ENCODE data around the gene PTPMT1.

Gene PTPMT1

DNA sequence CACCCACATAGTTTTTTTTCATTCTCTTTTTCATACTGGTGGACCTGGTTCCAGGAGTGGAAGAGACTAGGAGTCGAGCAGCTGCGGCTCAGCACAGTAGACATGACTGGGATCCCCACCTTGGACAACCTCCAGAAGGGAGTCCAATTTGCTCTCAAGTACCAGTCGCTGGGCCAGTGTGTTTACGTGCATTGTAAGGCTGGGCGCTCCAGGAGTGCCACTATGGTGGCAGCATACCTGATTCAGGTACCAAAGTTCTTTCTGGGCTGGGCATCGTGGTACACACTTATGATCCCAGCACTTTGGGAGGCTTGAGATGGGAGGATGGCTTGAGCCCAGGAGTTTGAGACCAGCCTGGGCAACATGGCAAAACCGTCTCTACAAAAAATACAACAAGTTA lies 4.2 kb downstream of the PTPMT1 start:
- Histone ChIP-seq H3K4me2 (no peak overlapping the region), H3K9me3 (replicated peaks in 1 of 11) (no peaks in the 10 kb centered on the region), H4K20me1 (peaks cover 21 to 53% (median 44%) of the 10 kb centered on the region in 11 experiments; a peak in 19 of 22 replicates), H3K27me3 (no peaks in the 10 kb centered on the region), H3K27ac (no peak overlapping the region), H3K4me3 (no peak overlapping the region), H3K4me1 (peaks cover 17 to 31% (median 20%) of the 10 kb centered on the region in 10 experiments), H3K9ac (no peak overlapping the region), H3K36me3 (peaks cover 59 to 74% (median 67%) of the 10 kb centered on the region in 11 experiments)
- TF ChIP-seq Cebpa-rat (IDR thresholded peaks at IDR 0.05) = no peak

DNA sequence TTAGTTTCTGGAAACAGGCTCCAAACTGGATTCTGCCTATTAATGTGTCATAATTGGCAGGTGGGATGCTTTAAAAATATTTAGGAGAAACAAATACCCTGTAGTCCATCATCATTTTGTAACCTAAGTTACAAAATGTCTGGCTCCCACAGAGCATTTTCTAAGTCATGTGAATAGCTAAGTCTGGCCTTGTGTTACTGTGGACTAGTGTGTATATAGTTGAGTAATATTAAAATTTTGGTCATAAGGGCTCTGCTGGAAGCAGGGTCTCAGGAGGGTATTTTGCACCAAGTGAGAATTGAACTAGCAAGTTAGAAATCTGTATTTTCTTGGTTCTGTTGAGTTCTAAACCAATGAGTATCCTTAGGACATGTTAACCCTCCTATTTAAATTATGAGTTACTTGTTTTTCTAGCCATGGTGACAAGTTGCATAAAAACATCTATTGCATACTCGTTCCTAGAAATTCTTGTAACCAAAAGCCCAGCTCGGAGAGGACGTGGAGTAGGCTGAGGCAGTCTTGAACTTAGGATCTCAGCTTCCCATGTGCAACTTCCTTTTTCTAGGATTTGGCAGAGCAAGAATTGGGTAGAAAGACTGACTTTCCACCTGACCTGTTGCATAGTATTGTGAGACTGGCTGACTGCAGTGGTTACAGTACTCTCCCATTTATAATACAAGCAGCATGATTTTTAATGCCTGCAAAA lies 5.4 kb downstream of the PTPMT1 start:
- Histone ChIP-seq H3K9ac (no peak overlapping the region), H3K4me1 (peaks cover 10 to 27% (median 14%) of the 10 kb centered on the region in 10 experiments; a peak in 19 of 20 replicates), H3K4me2 (0 out of 22 replicates have a peak overlapping the region, but pooled peaks of 1 of the 11 experiments have one; percentile 12), H3K36me3 (peaks cover 70 to 85% (median 77%) of the 10 kb centered on the region in 11 experiments), H3K4me3 (no peak overlapping the region), H3K9me3 (replicated peaks in 1 of 11) (no peaks in the 10 kb centered on the region), H4K20me1 (peaks cover 21 to 56% (median 44%) of the 10 kb centered on the region in 11 experiments; a peak in 19 of 22 replicates), H3K27me3 (no peaks in the 10 kb centered on the region), H3K27ac (no peak overlapping the region)
- TF ChIP-seq Cebpa-rat (IDR thresholded peaks at IDR 0.05) = no peak

DNA sequence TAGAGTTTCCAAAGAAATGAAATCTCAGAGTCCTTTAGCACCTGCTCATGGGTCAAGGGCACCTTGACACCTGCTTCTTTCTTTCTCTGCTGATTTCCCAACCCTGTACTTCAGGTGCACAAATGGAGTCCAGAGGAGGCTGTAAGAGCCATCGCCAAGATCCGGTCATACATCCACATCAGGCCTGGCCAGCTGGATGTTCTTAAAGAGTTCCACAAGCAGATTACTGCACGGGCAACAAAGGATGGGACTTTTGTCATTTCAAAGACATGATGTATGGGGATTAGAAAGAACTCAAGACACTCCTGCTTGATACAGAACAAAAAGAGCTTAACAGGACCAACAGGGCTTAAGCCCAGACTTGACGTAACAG lies 5.9 kb downstream of the PTPMT1 start:
- Histone ChIP-seq H3K9ac (no peak overlapping the region), H3K9me3 (replicated peaks in 1 of 11) (no peaks in the 10 kb centered on the region), H3K4me3 (no peak overlapping the region), H4K20me1 (peaks cover 21 to 56% (median 44%) of the 10 kb centered on the region in 11 experiments; a peak in 19 of 22 replicates), H3K36me3 (peaks cover 74 to 91% (median 83%) of the 10 kb centered on the region in 11 experiments), H3K4me2 (no peak overlapping the region), H3K4me1 (peaks cover 8 to 26% (median 11%) of the 10 kb centered on the region in 10 experiments; a peak in 19 of 20 replicates), H3K27ac (no peak overlapping the region), H3K27me3 (no peaks in the 10 kb centered on the region)
- TF ChIP-seq Cebpa-rat (IDR thresholded peaks at IDR 0.05) = no peak

DNA sequence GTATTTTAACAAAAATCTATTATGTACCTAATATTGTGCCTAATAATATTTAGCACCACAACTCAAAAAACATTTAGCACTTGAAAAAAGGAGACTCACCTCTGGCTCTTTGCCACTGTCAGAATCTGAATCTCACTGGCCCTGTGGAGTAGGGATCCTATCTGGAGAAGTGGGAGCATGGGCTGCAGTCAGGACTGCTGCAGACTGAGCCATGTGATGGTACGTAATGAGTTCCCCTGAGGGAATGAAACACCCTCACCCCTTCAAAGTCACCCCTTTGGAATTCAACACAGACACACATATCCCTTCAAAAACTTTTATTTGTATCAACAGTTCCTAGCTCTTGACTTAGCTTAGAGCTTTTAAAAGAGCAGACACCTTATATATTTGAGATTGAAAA lies 6.5 kb downstream of the PTPMT1 start:
- H3K4me1 ChIP-seq = peaks cover 8 to 26% (median 12%) of the 10 kb centered on the region in 10 experiments
- H4K20me1 ChIP-seq = peaks cover 21 to 56% (median 44%) of the 10 kb centered on the region in 11 experiments; a peak in 19 of 22 replicates

DNA sequence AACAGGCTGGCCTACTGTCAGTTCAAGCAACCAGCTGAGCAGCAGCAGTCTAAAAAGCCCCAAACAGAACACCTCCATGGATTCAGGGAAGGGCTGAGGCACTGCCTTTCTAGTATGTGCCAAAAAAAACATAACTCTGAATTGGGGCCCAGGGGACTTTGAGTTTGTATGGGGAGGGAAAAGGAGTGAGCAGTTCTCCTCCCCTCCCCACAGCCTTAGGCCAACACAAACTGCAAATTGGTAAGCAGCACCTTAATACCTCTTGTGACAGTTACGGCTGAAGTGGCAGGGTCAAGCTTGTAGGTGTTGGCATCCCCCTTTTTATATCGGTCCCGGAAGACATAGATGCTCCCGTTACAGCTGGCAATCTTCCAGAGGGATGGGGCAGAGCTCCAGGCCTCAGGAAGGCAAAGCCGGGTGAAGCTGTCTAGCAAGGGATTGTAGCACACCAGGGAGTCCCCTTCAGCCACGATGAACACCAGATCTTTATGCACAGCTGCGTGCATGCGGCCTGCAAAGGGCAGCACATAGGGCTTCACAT lies 7.4 kb downstream of the PTPMT1 start:
- H3K36me3 ChIP-seq = peaks cover 78 to 100% (median 96%) of the 10 kb centered on the region in 11 experiments
- peak overlapping the region in 4 of 11 experiments; percentile 21 to 33 (median 23); a peak in 4 of 22 replicates for H3K9ac ChIP-seq
- no peak overlapping the region for H3K4me3 ChIP-seq
- no peak for TF ChIP-seq Cebpa-rat (IDR thresholded peaks at IDR 0.05)
- no peaks in the 10 kb centered on the region for H3K27me3 ChIP-seq
- no peak overlapping the region for H3K4me2 ChIP-seq
- no peaks in the 10 kb centered on the region for H3K9me3 ChIP-seq (replicated peaks in 1 of 11)
- peaks cover 21 to 61% (median 45%) of the 10 kb centered on the region in 11 experiments; a peak in 19 of 22 replicates for H4K20me1 ChIP-seq
- no peak overlapping the region for H3K27ac ChIP-seq
- peaks cover 14 to 28% (median 16%) of the 10 kb centered on the region in 10 experiments for H3K4me1 ChIP-seq

More for the DNA sequence above, 6.5 kb downstream of the PTPMT1 start:
- Histone ChIP-seq H3K9me3 (replicated peaks in 1 of 11) (no peaks in the 10 kb centered on the region), H3K27me3 (no peaks in the 10 kb centered on the region), H3K36me3 (peaks cover 78 to 96% (median 88%) of the 10 kb centered on the region in 11 experiments), H3K27ac (no peak overlapping the region), H3K4me2 (no peak overlapping the region), H3K4me3 (no peak overlapping the region), H3K9ac (peak overlapping the region in 2 of 11 experiments; percentile 16 to 21; a peak in 2 of 22 replicates)
- TF ChIP-seq Cebpa-rat (IDR thresholded peaks at IDR 0.05) = no peak

DNA sequence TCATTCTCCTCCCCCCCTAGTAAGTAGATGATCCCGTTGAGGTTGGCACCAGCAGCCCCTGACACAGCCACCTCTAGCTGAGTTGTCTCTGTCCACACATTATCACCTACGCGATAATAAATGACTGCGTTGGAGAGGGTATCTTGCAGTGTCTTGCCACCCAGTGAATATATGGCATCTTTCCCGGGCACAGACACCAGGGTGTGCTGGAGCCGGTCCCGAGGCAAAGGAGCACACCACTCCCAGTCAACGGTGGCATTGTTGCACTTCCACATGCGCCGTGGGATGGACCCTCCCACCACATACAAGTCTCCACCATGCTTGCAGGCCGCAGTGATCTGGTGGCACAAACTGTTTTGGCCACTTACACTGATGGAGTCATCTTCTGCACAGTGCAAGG lies 7.9 kb downstream of the PTPMT1 start:
- Histone ChIP-seq H3K4me1 (peaks cover 19 to 33% (median 22%) of the 10 kb centered on the region in 10 experiments), H3K4me3 (no peak overlapping the region), H3K27me3 (no peaks in the 10 kb centered on the region), H3K27ac (no peak overlapping the region), H3K4me2 (no peak overlapping the region), H3K9me3 (replicated peaks in 1 of 11) (no peaks in the 10 kb centered on the region), H3K36me3 (peaks cover 75 to 97% (median 93%) of the 10 kb centered on the region in 11 experiments), H3K9ac (no peak overlapping the region), H4K20me1 (peaks cover 21 to 65% (median 46%) of the 10 kb centered on the region in 11 experiments; a peak in 19 of 22 replicates)
- TF ChIP-seq Cebpa-rat (IDR thresholded peaks at IDR 0.05) = no peak

DNA sequence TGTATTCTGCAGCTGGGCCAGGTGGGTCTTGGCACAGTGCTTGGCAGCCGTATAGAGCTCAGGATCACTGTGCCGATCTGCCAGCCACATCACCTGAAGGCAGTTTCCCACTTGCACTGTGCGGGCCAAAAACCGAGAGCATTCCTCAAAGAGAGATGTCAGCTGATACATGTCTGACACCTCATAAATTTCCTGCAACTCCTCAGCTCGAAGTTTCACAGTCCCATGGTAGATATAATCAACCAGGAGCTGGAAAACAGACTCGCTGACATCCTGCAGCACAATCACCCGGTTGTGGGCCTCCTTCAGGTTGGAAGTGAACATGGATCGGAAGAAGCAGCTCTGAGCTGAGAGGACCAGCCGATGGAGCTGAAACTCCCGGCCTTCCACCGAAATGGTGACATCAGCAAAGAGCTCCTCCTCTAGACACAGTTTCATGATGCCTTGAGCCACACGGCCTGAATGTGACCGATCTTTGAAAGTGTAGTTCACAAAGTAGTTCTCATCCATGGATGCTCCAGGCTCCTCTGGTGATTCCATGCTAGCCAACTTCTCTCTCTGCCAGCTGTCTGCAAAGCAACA lies 12.2 kb downstream of the PTPMT1 start:
- Histone ChIP-seq H3K4me2 (peak overlapping the region; percentile 75 to 99 (median 94)), H3K36me3 (peaks cover 64 to 79% (median 76%) of the 10 kb centered on the region in 11 experiments), H3K9ac (peak overlapping the region; percentile 91 to 98 (median 94); a peak in 20 of 22 replicates), H3K4me3 (peak overlapping the region; percentile 86 to 100 (median 95)), H3K27ac (peak overlapping the region in 2 of 11 experiments; percentile 88 to 94; a peak in 3 of 22 replicates), H3K27me3 (no peaks in the 10 kb centered on the region), H3K9me3 (replicated peaks in 1 of 11) (no peaks in the 10 kb centered on the region), H4K20me1 (peaks cover 11 to 57% (median 17%) of the 10 kb centered on the region in 11 experiments; a peak in 17 of 22 replicates), H3K4me1 (peaks cover 32 to 36% (median 34%) of the 10 kb centered on the region in 10 experiments)
- no peak for TF ChIP-seq Cebpa-rat (IDR thresholded peaks at IDR 0.05)

DNA sequence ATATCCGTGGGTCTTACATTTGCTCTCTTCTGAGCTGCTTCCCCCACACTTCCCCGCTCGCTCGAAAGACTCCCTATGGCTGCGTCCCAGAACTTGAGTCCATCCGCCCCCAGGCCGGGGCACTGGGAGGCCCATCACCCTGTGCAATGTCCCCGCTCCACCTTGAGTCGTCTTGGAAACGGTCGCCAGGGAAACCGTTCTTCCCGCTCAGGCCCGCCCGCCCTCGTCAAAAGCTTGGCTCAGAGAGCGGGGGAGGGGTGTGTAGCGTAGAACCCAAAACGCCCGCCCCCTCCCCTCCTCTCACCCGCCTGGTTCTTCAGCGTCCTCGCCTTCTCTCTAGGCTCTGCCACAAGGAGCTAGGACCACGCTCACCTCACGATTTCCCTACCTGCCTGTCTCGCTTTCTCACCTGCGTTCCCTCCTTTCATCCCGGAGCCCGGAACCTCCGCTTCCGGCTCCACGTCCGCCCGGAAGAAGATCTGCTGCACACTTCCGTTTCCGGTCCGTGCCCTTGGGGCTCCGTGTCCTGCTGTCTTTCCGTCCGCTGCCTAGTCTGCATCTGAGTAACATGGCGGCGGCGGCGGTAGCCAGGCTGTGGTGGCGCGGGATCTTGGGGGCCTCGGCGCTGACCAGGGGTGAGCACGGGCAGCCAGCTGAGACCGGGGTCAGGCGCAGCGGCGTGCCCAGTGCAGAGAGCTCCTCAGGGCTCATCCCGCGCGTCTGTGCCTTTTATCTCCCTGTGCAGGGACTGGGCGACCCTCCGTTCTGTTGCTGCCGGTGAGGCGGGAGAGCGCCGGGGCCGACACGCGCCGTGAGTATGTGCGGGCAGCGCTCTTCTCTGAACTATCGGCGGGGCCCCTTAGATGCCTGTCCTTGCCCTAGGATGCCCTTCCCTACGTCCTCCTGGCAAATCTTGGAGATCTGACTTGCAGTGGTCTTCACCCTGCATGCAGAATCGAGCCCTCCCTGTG lies 13.4 kb downstream of the PTPMT1 start, which contains the start of the genes KBTBD4 and NDUFS3:
Gene KBTBD4, minus strand, starts transcription at position 447 of the 971 bp plus-strand sequence. Its CDS starts 19 bp downstream, at position 428.
Gene NDUFS3, plus strand, starts transcription at position 551 of the 971 bp plus-strand sequence. Its CDS starts 18 bp downstream, at position 569.
- Histone ChIP-seq H4K20me1 (peaks cover 0 to 57% (median 11%) of the 10 kb centered on the region in 11 experiments; a peak in 13 of 22 replicates), H3K4me1 (peaks cover 32 to 36% (median 34%) of the 10 kb centered on the region in 10 experiments), H3K9me3 (replicated peaks in 1 of 11) (no peaks in the 10 kb centered on the region), H3K4me3 (peak within 1 kb of the TSS; percentile 86 to 100 (median 95)), H3K9ac (peak within 1 kb of the TSS; percentile 91 to 98 (median 94)), H3K27me3 (no peaks in the 10 kb centered on the region), H3K36me3 (peaks cover 64 to 79% (median 76%) of the 10 kb centered on the region in 11 experiments), H3K27ac (peak within 1 kb of the TSS; percentile 85 to 95 (median 90)), H3K4me2 (peak within 1 kb of the TSS; percentile 90 to 99 (median 96))
- no peak for TF ChIP-seq Cebpa-rat (IDR thresholded peaks at IDR 0.05)
